Astrocyte of the cerebellum (primary cell): Measurements from ENCODE around the gene ROBO2.

ENCODE experiments used
- DNase-seq: peaks from one replicate; pipeline ENCODE4 v3.0.0-alpha.2; 2011; ENCODE audit warnings: low read depth
- H3K4me3 ChIP-seq: 2 replicates; pipeline ENCODE4 v1.5.1; 2011; ENCODE audit warnings: mild to moderate bottlenecking, low read depth, low read length, moderate library complexity
- CTCF ChIP-seq: IDR thresholded peaks from 2 replicates; pipeline ENCODE4 v1.5.1; 2012; ENCODE audit warnings: low read length, low read depth, moderate library complexity, mild to moderate bottlenecking; ENCODE audit errors: missing control alignments
- in situ Hi-C: cut with HindIII; loops from 2 replicates; pipeline ENCODE4 v1.10.0; 2017; ENCODE audit warnings: low sequenced_read_pairs

Gene ROBO2

GRCh38 chr3:77526573-77527113 is 486.7 kb downstream of the ROBO2 start:
- no peak overlapping the region for H3K4me3 ChIP-seq
- in situ Hi-C loops = no loop called here
- no peak for DNase-seq
- no peak for TF ChIP-seq CTCF

- in situ Hi-C loops = no loop called here
- H3K4me3 ChIP-seq = no peak overlapping the region
- no peak for TF ChIP-seq CTCF
- no peak for DNase-seq
Observed at GRCh38 chr3:77529522-77529921, 489.6 kb downstream of the ROBO2 start.

- H3K4me3 ChIP-seq = no peak overlapping the region
- TF ChIP-seq CTCF = no peak
- DNase-seq = no peak
- in situ Hi-C loops = no loop called here
Observed at GRCh38 chr3:77530870-77531269, 491.0 kb downstream of the ROBO2 start.

- TF ChIP-seq CTCF = no peak
- in situ Hi-C loops = no loop called here
- no peak overlapping the region for H3K4me3 ChIP-seq
- DNase-seq = no peak
Observed at GRCh38 chr3:77535116-77535515, 495.2 kb downstream of the ROBO2 start.

- no peak for TF ChIP-seq CTCF
- in situ Hi-C loops = no loop called here
- no peak overlapping the region for H3K4me3 ChIP-seq
- no peak for DNase-seq
Observed at GRCh38 chr3:77536038-77536775, 496.3 kb downstream of the ROBO2 start.

GRCh38 chr3:77539014-77539413 is 499.1 kb downstream of the ROBO2 start:
- TF ChIP-seq CTCF = no peak
- no peak overlapping the region for H3K4me3 ChIP-seq
- in situ Hi-C loops = no loop called here
- no peak for DNase-seq
